ENCODE data around the gene TRMO. TPM values are rescaled to one million over a fixed set of nuclear protein-coding genes. Genes with fewer than 3 reads are reported as not detected.

Gene TRMO
- total and polyA plus RNA-seq, 2 experiments from 2014 or later: 5.0 to 6.4 TPM

GRCh38 chr9:97925497-97926334 is 3.4 kb upstream of the TRMO start:
- Histone ChIP-seq H3K27me3 (ENCODE audit: insufficient read depth) (peaks cover 29% of the 10 kb centered on the region), H3K4me2 (no peak overlapping the region), H3K79me2 (replicated peaks; ENCODE audit: insufficient read depth) (no peaks in the 10 kb centered on the region), H3K4me3 (no peak overlapping the region), H3K4me1 (ENCODE audit: insufficient read depth) (no peaks in the 10 kb centered on the region), H3K36me3 (ENCODE audit: insufficient read depth) (no peaks in the 10 kb centered on the region), H3K27ac (ENCODE audit: low read depth) (no peak overlapping the region), H3F3A (replicated peaks; ENCODE audit: low read depth) (no peaks in the 10 kb centered on the region), H4K20me1 (replicated peaks; ENCODE audit: insufficient read depth) (no peaks in the 10 kb centered on the region), H2AFZ (no peak overlapping the region), H3K9me2 (ENCODE audit: insufficient read depth) (no peaks in the 10 kb centered on the region)
- peaks cover 7% of the 10 kb centered on the region; the same call in 2 of the 3 replicates for H3K4me1 Mint-ChIP-seq
- no peak overlapping the region for H3K27ac Mint-ChIP-seq
- peaks cover 3% of the 10 kb centered on the region; the same call in 2 of the 3 replicates for H3K36me3 Mint-ChIP-seq (ENCODE audit: low read depth)
- TF ChIP-seq EZH2phosphoT487 (IDR thresholded peaks at IDR 0.05; ENCODE audit: unreplicated experiment) (no peak), POLR2AphosphoS5 (IDR thresholded peaks at IDR 0.05; ENCODE audit: low read depth) (no peak), ETS1 (IDR thresholded peaks at IDR 0.05) (no peak), STAT1 (IDR thresholded peaks at IDR 0.05; ENCODE audit: unreplicated experiment) (no peak), JUNB (IDR thresholded peaks at IDR 0.05; ENCODE audit: unreplicated experiment) (no peak), ZNF331 (CRISPR knock-in tag; IDR thresholded peaks at IDR 0.05; ENCODE audit: low read depth) (no peak), NANOG (IDR thresholded peaks at IDR 0.05; ENCODE audit: borderline replicate concordance) (no peak), CTCF (conservative IDR thresholded peaks at IDR 0.05; ENCODE audit: low read depth in 2 of 2) (no peak), ZNF462 (CRISPR knock-in tag; IDR thresholded peaks at IDR 0.05) (no peak), CREB1 (CRISPR knock-in tag; IDR thresholded peaks at IDR 0.05; ENCODE audit: low read depth) (no peak), REST (IDR thresholded peaks at IDR 0.05; ENCODE audit: unreplicated experiment) (no peak), EZH2 (IDR thresholded peaks at IDR 0.05; ENCODE audit: low read depth, unreplicated experiment) (no peak), ZNF114 (CRISPR knock-in tag; IDR thresholded peaks at IDR 0.05) (no peak)
- no peak overlapping the region for H3K4me3 Mint-ChIP-seq
- peaks cover 8% of the 10 kb centered on the region for H3K27me3 Mint-ChIP-seq (ENCODE audit: insufficient read depth, low read depth, poor library complexity)
- ATAC-seq (no peak), DNase-seq (ENCODE audit: low spot score) (no peak)
- H3K9me3 Mint-ChIP-seq: peaks cover 6% of the 10 kb centered on the region; the same call in 1 of the 3 replicates

Measured in GM23338 (cell line).